Urothelium cell line (cell line): ENCODE data around the gene CATSPER1.
"Not testable (repeated sequence)": the region's sequence is repeated elsewhere in the genome, so short reads cannot be mapped to it uniquely, and the experiment has no call there.

Experiments used
- DNase-seq: peaks from one replicate; pipeline ENCODE4 v3.0.0; 2011; ENCODE audit warnings: low spot score, mixed read lengths
- FAIRE-seq: peaks from 2 replicates; lab custom pipeline; 2011; peaks lifted over from hg19 to GRCh38; lab: Jason Lieb, UNC

The CATSPER1 gene

DNA sequence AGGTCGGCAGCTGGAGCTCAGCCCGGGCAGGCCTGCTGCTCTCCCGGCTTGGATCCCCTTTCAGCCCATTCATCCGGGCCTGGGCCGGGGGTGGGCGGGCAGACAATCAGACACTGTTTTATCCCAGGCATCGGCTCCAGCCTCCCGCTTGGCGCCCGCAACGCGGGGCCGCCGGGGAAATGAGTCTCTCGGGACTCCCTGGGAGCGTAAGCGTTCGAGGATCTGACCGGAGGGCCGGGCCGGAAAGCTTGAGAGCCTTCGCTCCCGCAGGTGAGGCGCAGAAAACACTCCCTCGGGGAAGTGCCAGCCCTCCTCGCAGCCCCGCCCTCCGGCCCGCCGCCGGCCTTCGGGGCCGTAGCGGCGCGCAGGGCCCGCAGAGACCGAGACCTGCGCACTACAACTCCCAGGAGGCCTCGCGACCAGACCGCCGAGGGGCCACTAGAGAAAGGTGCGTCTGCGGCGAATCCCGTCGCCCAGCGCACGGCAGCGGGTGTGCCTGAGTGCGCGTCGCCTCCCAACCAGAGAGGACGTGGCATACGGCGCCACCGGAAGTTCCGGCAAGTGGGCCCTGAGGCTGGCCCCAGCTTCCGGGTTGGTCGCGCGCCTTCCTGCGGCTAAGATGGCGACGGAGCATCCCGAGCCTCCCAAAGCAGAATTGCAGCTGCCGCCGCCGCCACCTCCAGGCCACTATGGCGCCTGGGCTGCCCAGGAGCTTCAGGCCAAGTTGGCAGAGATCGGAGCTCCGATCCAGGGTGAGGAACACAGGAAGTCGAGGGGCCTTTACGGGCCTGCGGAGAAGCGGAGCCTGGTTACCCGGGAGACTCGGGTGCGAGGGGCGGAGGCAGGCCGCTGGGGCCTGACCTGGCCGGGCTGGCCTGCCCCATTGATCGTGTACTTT is 25.7 kb upstream of the CATSPER1 start, which contains the start of gene SF3B2:
SF3B2 (plus strand) TSS at position 599 of the 898 bp plus-strand sequence; CDS start at position 620, 21 bp downstream.
- DNase-seq (peak; percentile 99), FAIRE-seq (peak; percentile 77)

DNA sequence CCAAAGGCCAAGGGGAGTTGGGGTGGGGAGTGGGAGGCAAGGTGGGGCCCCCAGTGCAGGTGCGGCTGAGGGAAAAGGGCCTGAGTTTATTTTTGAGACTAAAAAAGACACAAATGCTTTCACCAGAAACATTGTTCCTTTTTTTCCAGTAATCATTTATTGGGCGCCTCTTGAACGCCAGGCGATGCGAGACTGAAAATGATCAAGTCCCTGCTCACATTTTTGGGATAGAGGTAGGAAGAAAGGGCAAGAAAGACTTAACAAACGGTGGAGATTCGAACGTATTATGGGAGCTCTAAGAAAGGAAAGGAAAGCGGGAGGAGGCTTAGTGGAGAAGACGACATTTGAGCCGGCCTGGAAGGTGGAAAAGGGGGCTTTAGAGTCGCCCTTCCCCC is 25.1 kb upstream of the CATSPER1 start:
- DNase-seq (no peak), FAIRE-seq (no peak)

DNA sequence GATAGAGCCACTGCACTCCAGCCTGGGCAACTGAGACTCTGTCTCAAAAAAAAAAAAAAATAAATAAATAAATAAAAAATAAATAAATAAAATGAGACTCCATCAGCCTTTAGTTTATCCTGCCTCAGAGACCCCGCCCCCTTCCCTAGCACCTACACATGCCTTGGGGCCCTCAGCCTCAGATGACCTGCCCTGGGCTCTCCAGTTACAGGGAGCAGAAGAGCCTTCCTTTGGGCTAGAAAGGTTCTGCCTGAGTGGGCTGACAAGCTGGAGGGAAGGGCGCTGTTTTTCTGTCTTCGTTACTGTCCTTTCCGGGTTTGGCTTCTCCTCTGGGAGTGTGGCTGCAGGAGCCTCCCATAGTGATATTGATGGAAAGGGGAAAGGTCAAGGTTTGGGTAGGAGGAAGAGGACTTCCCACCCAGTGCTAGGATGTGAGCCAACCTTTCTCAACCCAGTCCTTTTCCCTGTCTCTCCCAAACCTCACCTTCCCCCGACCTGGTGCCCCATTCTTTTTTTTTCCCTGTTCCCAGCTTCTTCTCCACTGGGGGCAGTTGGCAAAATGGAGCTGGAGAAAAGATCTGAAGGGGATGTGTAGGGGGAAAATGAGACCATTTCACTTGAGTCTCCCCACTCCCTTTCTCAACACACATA is 24.4 kb upstream of the CATSPER1 start:
- no peak for FAIRE-seq
- no peak for DNase-seq

DNA sequence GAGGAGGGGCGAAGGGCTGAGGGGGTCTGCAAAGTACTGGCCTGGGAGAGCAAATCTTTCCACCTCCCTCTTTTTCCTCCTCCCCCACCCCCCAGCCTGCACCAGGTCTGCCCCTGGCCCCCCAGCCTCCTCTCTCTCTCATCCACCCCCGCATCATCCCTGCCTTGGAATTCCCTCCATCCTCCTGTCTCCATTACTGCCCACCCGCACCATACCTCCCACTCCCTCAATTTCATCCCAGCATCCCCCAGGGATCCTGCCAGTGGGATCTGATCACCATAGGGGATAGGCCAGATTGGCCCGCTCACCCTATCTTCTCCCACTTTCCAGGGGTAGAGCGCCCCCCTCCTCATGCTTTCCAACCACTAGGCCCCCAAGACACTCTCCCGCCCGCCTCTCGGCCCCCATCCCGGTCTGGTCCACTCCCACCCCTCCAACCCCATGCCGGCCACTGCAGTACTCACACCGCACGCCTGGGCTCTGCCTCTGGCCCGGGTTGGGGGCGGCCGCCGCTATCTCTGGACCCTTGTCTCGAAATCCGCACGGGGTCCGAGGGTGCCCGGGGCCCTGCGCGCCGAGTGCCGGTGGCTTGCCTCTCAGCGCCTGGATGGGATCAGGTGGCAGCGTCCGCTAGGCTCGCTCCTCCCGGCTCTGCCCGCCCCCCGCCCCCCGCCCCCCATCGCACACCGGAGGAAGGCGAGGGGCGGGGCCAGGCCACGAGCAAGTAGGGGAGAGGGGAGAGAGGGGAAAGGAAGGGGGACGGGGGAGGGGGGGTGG is 22.5 kb upstream of the CATSPER1 start, which contains the start of gene GAL3ST3:
GAL3ST3 (minus strand) TSS at position 615 of the 777 bp plus-strand sequence. CDS start 3,746 bp downstream, outside the sequence.
- DNase-seq: no peak
- FAIRE-seq: no peak

DNA sequence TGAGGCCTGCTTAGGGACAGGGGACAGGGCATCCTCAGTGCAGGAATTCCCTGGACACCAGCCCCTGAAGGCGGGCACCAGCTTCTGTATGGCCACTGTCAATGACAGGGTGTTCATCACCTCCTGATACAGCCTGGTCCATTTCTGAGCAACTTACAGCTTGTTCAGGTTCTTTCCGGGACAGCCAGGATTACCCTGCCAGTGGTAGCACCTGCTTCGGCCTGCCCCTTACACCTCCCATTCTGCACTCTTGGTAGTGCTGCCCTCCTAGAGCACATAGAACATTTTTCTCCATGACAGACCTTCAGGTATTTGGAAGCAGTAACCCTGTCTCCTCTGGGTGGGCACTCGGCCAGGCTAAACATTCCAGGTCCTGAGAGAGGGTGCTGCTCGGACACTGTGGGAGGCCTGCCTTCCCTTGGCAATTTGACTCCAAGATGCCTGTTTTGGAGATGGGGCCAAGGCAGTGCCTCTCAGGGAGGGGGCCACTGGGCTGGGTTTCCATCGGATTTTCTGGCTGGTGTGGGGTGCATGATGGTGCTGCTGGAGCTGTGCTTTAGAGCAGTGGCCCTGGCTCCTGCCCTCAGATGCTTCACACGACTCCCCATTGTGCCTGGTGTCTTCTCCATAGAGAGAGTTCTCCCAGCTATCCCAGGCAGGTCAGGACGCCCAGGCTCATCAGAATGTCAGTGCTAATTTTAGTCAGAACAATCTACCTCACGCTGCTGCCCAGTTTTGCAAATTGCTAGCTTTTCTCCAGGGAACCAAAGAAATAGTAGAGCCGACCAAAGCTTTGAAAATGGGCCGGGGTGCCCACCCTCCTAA is 21.5 kb upstream of the CATSPER1 start:
- DNase-seq (no peak), FAIRE-seq (no peak)

DNA sequence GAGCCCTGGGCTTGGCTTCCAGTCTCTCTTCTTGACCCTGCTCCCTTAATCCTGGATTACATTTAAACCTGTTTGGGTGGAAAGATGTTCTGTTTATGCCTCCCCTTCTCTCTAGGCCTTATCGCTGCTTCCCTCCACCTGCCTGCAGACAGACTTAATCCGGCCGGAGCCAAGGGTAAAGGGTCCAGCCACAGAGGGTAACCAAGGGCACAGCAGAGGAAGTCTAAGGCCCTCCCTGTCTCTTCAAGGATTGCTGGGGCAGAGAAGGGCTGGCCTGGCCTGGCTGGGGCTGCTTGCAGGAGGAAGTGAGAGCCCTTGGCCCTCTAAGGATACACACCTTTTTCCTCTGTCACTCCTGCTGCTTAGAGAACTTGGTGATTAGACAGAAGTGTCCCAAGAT is 20.6 kb upstream of the CATSPER1 start:
- DNase-seq (no peak), FAIRE-seq (no peak)

DNA sequence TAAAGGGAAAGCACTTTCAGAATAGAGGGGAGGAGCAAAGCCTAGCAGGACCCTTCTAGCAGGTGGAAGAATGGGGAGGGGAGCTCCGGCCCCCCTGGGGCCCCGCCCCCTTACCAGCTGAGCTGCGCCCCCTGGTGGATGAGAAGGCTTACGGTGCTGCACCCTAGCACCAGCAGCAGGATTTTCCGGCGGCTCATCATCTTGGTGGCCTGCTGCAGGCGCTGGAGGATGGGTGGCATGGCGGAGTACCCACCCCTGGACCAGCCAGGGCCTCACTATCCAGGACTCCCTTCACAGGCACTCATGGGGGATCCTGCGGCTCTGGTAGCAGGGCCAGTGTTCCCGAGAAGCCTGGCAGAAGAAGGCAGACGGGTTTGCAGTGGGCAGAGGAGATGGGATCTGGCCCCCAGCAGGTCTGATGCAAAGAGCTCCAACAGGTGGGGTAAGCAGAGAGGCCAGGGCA is 18.9 kb upstream of the CATSPER1 start:
- FAIRE-seq (peak; percentile 13), DNase-seq (peak; percentile 90)

DNA sequence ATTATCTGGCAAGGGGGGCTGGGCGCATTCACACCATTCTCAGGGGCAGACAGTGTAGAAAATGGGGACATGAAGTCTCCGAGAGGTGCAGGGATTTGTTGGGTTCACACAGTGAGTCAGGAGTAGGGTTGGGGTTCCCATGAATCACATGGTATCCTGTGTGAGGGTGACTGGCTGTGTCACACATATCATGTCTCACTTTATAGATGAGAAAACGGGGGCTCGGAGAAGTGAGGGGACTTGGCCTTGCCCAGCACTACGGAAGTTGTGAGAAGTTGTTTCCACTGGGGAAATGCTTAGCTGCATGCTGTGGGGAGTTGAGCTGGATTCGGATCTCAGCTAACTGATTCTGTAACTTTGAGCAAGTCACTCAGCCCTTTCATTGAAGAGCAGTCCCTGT is 18.5 kb upstream of the CATSPER1 start:
- FAIRE-seq (no peak), DNase-seq (no peak)

DNA sequence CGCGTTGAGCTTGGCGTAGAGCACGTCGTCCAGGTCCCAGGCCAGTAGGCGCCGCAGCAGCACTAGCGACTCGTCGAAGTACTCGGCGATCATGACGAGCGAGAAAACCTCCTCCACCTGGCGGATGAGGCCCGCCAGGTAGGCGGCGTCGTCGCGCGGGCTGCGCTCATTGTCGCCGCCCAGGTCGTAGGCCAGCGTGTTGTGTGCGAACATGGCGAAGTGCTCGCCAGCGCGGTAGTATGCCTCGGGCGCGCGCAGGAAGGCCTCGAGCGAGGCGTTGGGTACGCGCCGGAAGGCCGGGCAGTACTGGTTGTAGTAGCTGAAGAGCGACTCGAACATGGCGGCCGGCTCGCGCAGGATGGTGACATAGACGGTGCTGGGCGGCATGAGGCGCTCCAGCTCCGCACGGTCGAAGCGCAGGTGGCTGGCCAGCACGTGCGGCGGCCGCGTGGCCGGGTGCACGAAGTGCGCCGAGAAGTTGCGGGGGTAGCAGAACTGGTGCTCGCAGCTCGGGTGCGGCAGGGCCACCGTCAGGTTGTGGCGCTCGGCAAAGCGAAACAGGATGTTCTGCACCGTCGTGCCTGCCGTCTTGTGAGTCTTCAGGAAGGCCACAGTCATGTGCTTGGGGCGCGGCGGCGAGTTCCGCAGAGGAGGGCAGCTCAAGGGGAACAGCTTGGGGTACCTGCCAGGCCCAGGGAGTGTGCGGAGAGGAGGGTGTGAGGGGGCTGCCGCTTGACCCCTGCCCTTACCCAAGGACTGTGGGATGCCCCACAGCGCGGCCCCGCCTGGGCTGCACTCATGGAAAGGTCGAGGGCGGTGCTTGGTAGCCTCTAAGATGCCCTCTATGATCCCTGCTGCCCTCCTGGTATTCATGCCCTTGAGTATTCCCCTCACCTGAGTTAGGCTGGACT is 17.0 kb upstream of the CATSPER1 start:
- DNase-seq (no peak), FAIRE-seq (no peak)

DNA sequence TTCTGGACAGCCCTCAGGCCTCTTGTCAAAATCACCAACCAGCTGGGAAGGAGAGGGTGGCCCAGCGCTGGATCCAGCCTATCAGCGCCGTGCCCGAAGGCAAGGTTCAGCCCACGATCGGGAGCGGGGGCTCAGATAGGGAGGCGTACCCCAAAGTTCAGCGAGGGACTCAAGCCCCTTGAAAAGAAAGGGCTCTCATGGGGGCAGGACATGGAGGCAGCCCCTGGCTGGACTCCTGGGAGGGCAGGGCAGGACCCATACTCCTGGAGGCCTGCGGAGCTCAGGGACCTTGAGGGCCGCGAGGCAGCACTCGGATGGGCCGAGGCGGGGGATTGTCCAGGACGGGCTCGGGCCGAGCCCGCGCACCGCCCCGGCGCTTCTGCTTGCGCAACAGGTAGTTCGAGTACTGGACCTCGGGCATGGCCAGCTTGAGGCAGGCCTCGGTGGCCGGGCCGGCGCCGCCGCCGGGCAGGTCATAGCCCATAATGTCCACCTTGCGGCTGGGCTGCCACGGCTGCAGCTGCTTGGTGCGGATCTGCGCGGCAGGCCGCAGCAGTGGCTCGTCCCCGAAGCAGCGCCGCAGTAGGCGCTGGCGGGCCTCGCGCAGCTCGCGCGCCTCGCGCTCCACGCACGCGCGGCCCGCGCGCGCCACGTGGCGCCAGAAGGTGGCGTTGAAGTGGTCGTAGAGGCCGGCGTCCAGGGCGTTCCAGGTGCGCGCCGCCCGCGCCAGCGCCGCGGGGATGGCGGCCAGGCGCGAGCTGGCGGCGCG is 16.1 kb upstream of the CATSPER1 start:
- no peak for DNase-seq
- FAIRE-seq: no peak

DNA sequence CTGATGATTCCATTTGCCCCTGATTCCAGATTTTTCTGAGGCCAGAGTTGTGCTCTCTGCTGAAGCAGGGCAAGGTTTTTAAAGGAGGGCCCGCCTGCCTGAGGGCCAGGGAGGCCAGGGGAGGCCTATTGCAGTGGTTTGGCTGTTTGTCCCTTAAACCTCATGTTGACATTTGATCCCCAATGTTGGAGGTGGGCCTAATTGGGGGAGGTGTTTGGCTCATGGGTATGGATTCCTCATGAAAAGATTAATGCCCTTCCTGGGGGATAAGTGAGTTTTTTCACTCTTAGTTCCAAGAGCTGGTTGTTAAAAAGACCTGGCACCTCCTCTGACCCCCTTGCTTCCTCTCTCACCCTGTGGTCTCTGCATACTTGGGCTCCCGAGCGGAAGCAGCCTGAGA is 13.5 kb upstream of the CATSPER1 start:
- DNase-seq: no peak
- FAIRE-seq: no peak

DNA sequence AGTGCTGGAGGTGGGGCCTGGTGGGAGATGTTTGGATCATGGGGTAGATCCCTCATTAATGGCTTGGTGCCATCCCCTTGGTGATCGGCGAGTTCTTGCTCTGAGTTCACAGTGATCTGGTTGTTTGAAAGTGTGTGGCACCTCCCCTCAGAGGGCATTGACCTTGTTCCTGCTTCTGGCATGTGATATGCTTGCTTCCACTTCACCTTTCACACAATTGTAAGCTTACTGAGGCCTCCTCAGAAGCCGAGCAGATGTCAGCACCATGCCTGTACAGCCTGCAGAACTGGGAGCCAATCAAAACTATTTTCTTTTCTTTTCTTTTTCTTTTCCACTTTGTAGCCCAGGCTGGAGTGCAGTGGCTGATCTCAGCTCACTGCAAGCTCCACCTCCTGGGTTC is 11.0 kb upstream of the CATSPER1 start:
- DNase-seq: no peak
- FAIRE-seq: no peak

DNA sequence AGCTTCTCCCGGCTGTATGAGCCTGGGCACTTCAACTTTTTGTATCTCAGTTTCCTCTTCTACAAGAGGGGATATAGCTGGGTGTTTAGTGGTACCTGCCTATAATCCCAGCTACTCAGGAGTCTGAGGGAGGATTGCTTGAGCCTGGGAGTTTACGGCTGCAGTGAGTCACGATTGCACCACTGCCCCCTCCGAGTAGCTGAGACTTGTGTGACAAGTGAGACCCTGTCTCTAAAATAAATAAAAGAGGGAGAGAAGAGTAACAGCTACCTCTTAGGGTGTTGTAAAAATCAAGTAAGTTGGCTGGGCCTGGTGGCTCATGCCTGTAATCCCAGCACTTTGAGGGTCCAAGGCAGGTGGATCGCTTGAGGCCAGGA is 10.0 kb upstream of the CATSPER1 start:
- FAIRE-seq: no peak
- no peak for DNase-seq

DNA sequence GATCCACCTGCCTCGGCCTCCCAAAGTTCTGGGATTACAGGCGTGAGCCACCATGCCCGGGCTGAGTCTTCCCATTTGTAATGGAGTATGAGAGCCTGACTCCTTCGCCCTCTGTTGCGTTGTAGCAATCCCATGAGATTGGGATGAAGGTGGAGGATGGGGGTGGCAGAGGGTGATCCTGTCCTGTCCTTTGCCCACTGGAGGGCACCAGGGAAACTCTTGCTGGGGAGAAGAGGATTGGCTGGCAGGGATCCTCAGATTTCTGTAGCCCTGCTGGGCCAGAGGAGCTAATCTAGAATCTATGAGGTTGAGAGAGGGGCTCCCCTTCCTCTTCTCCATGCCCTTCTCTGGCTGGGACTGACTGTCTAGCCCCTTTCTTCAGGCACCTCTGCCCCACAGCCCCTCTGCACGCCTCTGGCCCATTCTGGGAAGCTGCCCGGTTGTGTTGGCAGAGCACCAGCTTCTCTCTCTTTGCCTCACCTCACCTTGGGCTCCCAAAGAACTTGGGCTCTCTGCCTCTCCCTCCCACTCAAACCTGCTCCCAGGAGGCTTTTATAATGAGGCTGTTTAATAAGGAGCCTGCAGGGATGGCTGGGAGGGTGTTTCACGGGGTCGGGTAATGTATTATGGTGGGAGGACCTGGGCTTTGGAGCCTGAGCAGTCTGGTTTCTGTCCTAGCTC is 9.5 kb upstream of the CATSPER1 start:
- DNase-seq (no peak), FAIRE-seq (no peak)

DNA sequence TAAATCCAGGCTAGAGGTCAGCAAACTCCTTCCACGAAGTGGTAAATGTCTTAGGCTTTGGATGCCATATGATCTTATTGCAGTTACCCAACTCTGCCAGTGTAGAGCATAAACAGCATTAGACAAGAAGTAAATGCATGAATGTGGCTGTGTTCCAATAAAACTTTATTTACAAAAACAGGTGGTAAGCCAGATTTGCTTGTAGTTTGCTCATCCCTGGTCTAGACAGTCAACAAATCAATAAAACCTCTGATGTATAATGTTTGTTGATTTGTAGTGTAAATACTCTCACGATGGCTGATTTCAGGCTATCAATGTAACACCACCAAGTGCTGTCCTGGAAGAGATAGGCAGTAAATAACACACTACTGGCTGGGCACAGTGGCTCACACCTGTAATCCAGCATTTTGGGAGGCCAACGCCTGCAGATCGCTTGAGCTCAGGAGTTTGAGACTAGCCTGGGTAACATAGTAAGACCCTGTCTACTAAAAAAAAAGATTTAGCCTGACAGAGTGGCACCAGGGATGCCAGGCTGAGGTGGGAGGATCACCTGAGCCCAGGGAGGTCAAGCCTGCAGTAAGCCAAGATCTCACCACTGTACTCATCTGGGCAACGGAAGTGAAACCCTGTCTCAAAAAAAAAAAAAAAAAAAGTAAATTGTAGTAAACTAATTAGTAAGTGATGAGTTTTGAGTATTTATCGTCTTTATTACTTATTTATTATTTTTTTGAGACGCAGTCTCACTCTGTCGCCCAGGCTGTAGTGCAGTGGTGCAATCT is 6.9 kb upstream of the CATSPER1 start:
- DNase-seq: no peak
- FAIRE-seq: no peak

DNA sequence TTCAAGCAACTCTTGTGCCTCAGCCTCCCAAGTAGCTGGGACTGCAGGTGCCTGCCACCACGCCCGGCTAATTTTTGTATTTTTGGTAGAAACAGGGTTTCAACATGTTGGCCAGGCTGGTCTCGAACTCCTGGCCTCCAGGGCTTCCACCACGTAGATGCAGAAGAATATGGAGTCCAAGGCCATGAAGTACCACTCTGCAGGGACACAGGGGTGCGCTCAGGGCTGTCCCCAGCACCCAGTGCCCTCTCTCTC is 3.2 kb downstream of the CATSPER1 start:
- not testable (repeated sequence) for DNase-seq, FAIRE-seq

DNA sequence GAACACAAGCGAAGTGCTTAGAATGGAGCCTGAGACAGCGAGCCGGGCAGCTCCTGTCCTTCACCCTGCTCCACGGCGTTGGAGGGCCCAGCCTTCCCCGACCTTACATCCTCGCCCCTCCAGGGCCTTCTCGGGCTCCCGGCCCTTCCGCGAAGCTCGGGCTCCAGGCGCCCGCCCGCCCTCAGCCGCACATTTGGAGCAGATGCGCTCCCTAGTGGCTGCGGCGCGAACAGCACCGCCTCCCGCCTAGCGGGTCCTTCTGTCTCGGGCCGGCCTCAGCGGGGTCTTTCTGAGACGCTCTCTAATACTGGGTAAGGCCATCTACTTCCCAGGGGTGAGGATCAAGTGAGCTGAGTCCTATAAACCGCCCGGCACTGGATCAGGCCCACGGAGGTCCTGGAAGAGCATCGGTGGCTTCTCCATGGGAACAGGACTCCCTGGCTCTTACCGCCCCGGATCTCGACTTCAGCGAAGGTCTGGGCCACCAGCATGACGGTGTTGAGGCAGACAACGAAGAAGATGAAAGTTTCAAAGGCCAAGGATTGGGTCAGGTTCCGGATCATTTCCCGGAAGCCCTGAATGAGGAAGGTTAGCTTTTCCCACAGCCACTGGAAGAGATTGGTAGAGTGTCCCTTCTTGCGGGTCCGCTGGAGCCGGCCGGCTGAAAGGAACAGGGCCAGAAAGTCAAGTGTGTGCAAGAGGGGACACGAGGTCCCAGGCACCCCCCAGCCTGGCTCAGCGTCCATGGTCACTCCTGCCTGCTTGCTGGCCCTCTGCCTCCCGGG is 3.7 kb downstream of the CATSPER1 start:
- DNase-seq (peak; percentile 87), FAIRE-seq (peak; percentile 20)
